HG03108 (cell line): Measurements from ENCODE around the gene FBXW5.

Source experiments
- ATAC-seq: cut with Tn5 transposase; IDR thresholded peaks from one replicate; pipeline ENCODE4 v1.9.1; 2021; ENCODE audit warnings: moderate library complexity; ENCODE audit not compliant: unreplicated experiment

Gene FBXW5

DNA sequence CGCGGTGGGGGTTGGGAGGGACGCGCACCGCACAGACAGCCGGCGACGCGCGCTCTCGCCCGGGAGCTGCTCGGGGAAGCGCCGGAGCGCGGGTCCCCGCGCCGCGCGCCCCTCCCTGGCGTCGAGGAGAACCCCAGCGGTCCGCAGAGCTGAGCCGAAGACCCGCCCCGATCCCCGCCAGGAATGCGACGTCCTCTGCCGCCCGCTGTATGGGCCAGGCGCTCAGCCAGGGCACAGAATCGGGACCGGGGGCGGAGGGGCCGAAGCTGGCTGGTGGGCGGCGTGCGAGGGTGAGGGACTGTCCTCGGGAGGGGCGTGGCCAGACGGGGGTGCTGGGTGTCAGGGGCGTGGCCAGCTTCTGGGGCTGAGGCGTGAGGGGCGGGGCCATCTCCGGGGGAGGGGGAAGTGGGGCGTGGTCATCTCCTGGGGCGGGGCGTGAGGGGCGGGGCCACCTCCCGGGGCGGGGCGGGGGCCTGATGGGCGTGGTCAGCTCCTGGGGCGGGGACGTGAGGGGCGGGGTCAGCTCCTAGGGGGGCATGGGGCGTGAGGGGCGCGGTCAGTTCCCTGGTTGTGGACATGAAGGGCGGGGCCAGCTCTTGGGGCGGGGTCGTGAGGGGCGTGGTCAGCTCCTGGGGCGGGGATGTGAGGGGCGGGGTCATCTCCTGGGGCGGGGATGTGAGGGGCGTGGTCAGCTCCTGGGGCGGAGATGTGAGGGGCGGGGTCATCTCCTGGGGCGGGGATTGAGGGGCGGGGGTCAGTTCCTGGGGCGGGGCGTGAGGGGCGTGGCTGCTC is 33.7 kb upstream of the FBXW5 start:
- ATAC-seq, result no peak

GRCh38 chr9:136977649-136978072 is 33.1 kb upstream of the FBXW5 start:
- no peak for ATAC-seq

- ATAC-seq, result no peak
Measured at GRCh38 chr9:136977223-136977622, 32.7 kb upstream of the FBXW5 start, which contains the start of gene PTGDS. TSS of gene PTGDS (plus strand) at chr9:136977504. CDS start at chr9:136977579, 75 bp downstream.

DNA sequence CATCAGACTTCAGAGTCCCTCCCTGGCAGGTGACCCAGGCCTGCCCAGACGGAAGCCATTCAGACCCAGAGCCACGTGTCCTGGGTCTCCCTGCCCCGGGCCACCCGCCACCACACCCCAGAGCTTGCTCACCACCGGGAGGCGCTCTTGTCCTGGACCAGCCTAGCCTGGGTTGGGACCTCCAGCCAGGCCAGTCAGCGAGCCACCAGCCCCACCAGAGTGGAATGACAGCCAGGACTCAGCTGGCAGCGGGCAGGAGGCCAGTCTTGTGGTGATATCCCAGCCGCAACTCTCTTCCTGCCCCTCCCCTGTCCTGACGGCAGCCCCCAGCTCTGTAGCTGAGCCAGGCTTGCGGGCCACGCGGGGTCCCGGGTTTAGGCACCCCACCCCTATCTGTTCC is 31.1 kb upstream of the FBXW5 start:
- no peak for ATAC-seq

- ATAC-seq, result no peak
Measured at GRCh38 chr9:136974817-136975535, 30.4 kb upstream of the FBXW5 start.

DNA sequence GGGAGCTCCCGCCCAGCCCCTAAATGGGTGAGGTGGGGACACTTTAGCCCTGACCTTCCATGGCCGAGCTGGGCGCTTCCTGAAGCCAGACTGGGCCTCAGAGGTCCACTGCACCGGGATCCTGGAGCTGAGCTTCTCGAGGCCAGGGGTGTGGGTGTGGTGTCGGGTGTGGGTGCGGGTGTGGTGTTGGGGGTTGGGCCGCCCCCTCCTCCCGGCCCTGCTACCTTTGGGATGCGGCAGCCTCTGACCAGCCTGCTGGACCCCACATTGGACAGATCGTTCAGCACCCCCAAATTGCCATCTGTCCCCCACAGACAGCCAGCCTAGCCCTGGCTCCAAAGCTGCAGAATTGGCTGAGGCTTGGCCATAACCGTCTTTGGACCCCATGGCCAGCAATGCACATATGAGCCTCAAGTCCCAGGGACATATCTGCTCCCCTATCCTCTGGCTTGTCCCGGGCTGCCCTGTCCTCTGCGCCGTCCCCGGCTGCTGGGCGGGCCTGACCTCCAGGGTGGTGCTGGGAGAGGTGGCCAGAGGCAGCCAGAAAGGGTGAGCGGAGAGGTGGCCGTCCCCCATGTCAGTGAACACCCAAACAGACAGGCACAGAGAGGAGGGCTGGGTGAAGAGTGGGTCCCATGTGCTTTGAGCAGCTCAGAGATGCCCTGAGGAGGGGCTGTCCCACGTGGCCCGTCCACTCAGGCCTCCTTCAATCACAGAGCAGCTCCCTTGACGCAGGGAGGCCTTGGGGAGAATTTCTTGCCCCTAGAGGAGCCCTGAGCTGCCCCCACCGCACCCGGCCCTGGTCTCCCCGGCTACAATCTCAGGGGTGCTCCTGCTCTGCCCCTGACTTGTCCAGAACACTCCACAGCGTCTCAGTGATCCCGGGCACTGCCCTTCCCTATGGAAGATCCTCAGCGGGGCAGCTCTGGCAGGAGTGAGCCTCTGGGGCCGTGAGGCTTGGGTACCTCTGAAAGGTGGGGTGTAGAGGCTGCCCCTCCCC is 29.4 kb upstream of the FBXW5 start:
- ATAC-seq, result no peak

DNA sequence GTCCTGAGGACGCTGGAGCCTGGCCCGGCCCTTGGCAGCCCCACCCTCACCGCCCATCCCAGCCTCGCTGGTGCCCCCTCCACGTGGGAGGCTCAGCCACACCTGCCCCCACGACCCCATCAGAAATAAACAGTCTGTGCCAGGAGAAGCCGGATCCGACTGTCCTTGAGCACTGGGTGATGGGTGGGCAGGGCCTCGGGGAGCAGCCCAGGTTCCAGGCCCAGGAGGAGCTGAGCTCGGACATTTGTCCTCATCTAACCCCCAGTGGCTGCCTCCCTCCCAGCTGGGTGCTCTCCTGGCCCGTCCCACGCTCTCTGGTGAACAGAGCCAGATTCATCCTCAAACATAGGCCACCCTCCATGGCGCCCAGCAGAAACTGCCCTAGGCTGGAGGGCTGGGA is 28.2 kb upstream of the FBXW5 start:
- no peak for ATAC-seq

GRCh38 chr9:136972335-136972734 is 27.8 kb upstream of the FBXW5 start:
- ATAC-seq, result no peak

DNA sequence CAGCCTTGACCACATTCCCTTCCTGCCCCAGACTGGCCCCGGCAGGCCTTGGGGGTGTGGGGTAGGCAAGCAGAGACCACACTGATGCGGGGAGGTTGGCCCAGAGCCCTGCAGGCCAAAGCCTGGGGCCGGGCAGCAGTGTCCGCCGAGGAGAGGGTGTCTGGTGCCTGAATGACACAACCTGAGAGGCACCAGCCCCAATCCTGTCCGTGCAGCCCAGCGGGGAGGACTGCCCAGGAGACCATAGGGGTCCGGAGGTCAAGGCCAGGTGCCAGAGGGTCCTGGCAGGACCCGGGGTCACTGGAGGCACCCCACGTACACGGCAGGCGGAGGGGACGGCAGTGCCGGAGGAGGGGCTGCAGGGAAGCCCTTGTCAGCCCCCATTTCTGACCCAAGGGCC is 27.2 kb upstream of the FBXW5 start:
- ATAC-seq, result no peak

DNA sequence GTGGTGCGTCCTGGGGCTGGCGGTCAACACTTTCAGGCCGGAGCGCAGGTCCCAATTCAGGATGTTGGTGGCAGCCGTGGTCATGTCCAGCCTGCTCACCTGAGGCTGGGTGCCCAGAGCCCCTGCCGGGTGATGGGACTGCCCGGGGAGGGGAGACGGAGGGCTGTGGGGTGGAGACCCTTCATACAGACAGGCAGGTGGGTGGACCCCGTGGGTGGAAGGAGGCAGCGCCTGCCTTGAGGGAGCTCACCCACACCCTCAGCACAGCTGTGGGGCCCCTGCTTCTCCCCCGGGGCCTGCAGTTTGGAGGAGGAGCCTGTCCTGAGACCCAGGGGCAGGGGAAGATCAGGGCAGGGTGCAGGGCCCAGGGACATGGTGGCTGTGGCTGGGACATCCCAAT is 25.8 kb upstream of the FBXW5 start:
- ATAC-seq, result no peak

DNA sequence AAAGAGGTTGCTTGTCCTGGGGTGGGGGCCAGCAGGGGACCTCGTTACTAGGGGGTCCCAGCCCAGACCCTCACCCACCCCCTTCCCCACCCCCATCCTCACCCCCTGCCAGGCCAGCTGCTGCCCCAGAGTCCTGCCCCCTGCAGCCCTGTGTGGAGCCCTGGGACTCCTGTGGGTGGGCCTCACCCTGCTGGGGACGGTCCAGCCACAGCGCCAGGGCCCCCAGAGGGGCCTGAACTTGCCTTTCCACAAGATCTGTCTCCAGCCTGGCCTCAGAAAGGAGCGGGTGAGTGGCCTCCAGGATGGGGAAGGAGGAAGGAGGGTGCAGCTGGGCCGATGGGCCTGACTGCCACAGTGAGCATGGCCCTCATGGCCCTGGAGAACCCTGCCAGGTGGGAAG is 25.2 kb upstream of the FBXW5 start:
- ATAC-seq, result no peak

DNA sequence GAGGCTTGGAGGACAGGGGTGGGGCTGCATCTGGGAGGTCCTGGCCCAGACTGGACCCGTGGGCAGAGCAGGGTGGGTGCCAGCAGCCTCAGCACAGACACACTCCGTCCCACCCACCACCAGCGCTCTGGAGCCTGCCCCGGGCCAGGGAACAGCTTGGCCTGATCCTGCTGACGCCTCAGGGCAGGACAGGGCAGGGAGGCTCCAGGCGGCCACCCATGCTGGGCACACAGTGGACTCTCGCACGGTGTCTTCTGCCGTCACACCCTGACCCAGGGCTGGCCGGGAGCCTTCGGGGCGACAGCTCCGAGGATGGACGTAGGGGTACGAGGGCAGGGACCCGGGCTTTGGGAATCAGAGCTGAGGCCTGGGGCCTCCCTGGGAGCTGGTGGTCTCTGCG is 24.6 kb upstream of the FBXW5 start:
- no peak for ATAC-seq

- ATAC-seq, result no peak
Measured at GRCh38 chr9:136968333-136969127, 24.0 kb upstream of the FBXW5 start.

- no peak for ATAC-seq
Measured at GRCh38 chr9:136965771-136966484, 21.4 kb upstream of the FBXW5 start.

GRCh38 chr9:136964833-136965422 is 20.4 kb upstream of the FBXW5 start:
- no peak for ATAC-seq

DNA sequence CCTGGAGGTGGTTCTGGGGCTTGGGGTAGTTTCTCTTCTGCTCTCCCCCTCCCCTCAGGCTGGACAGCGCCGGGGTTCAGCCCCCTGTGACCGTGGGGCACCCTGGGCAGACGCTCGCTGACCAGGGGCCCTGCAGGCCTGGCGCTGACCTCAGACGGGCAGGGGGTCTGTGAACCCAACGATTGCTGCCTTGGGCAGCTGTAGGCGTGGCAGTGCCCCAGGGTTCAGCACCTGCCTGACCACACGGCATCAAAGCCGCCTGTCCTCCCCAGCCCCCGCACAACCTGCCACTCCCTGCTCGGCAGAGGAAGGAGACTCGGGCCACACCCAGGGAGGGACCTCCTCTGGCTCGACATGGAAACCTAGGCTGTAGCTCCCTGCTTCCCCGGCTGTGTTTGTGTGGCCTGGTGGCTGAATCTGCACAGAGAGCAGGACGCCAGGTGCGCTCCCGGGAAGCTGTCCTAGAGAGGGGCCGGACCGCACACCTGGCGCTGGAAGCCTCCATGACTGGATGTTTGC is 19.7 kb upstream of the FBXW5 start:
- no peak for ATAC-seq

GRCh38 chr9:136963751-136964150 is 19.2 kb upstream of the FBXW5 start:
- ATAC-seq, result no peak

- no peak for ATAC-seq
Measured at GRCh38 chr9:136963341-136963740, 18.8 kb upstream of the FBXW5 start.

DNA sequence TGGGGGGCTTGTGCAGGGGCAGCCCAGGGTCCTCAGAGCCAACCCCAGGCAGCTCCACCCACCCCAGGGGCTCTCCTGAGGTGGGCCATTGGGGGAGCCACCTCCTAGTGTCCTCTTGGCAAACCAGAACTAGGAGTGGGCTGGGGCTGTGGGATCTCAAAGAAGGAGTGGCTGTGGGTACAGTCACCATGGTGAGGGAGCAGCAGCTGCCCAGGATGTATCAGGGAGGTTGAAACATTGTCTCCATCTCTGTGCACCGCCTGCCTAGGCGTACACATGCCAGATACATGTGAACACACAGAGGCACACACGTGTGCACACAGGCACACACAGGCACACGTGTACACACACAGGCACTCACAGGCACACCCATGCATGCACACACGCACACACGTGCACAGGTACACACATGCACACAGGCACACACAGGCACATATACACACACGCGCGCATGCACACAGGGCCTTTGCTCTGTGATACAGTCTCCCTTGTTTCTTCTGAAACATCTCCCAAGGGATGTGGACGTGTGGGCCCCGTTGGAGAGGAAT is 18.2 kb upstream of the FBXW5 start:
- no peak for ATAC-seq
